AG20443 (cell line): ENCODE measurements around the gene TGFA.

Experiments
- DNase-seq: peaks from one replicate; pipeline ENCODE4 v3.0.0; 2012; ENCODE audit warnings: low spot score, mixed read lengths

Gene TGFA

DNA sequence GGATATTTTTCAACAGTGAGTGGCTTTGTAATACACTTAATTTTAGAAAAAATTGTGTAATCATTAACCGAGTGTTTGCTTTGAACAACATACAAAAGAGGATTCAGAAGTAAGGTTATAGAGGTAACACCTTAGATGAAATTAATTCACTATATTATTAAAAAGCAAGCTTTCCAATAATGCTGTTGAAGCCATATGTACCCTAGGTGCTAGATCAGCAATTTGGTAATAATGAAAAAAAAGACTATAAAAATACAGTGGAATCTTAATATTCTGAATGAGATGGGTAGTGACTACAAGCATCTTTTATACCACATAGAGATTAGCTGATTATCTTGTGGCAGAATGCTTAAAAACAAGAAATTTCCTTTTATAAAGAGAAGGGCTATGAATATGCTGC, 136.6 kb downstream of the TGFA start:
- DNase-seq, result no peak

DNA sequence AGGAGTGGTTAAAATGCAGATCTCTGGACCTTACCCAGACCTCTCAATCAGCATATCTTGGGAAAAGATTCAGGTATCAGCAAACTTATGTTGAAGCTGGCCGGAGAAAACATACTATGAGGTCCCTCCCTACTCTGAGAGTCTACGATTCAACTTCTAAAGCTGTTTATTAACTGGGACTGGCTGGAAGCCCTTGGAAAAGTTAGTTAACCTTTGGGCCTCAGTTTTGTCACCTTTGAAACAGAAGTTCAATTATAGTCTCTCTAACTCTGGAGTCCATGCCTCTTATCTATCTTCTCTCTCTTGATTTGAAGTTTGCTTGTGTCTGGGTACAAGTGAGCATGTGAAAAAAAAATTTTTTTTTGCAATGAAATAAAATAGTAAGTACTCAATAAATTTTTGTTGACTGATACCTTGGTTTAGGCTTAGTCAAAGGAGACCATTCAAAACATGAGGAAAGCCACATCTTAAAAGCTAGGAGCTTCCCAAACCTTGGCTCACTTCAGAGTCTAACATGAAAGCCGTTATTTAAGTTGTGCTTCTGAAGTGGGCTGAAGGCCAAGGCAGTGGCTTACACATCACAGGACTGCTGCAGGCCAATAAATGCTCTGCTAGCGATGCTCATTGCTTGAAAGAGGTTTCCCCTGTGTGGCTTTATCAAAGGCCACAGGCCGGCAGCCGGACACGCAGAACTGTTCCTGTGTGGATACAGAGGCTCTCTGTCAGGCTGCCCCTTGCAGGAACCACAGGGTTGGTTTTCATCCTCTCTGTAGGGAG, 141.1 kb downstream of the TGFA start:
- no peak for DNase-seq

GRCh38 chr2:70411483-70412125, 142.0 kb downstream of the TGFA start:
- no peak for DNase-seq

DNA sequence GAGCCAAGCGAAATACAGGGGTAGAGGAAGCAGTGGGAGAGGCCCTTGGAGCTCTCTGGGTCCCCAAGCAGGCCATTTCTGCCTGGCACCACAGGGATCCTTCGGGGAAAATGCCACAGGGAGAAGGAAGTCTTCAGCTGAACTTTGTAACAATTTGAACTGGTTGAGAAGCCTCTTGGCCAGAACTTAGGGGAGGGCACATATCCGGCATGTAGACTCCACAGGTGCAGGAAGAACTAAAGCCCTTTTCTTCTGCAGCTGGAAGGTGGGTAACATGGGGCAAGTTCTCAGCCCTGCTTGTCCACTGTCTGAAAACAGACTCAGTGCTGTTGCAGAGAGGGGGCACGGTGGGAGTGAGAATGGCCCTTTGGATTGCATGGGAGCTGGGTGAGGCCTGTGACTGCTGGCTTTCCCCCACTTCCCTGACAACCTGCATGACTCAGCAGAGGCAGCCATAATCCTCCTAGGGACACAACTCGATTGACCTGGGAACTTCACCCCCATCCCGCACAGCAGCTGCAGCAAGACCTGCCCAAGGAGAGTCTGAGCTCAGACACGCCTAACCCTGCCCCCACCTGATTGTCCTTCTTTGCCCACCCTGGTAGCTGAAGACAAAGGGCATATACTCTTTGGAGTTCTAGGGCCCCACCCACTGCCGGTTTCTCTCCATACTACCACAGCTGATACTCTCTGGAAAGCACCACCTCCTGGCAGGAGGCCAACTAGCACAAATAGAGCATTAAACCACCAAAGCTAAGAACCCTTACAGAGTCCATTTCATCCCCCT, 150.2 kb downstream of the TGFA start:
- no peak for DNase-seq

DNA sequence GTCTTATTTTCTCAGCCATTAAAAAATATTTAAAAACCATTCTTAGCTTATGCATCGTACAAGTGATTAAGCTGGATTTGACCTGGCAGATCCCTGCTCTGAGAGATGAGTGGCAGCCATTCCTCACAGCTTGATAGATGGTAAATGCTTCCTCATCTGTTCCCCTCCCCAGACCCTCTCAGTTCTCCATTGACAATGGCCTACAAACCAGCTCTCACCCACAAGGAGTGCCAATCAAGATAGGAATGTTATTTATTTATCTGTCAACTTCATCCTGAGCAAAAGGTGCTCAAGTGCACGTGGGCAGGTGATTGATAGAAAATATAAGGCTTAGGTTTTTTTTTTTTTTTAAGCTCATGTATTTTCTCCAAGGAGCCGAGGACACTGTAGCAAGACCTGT, 153.1 kb downstream of the TGFA start:
- no peak for DNase-seq

DNA sequence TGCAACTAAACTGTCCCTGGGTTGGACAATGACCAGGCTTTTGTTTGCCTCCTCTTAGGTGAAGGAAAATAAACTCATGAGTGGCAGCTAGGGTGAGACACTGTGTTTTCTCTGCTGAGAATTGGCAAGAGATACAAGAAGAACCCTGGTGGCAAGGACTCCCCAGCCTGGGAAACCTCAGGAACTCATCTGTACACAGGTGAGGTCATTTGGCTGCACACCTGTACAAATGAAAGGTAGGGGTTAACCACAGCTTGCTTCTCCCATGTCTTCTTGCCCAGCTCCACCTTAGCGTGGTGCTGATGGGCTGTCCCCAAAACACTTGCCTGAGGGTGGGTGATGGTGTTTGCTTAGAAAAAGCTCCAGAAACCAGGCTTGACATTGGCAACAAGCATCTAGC, 154.6 kb downstream of the TGFA start:
- DNase-seq, result no peak
